Esophagus squamous epithelium (tissue), 4 donors: ENCODE measurements around the gene PTRH1.

Source experiments
- POLR2A ChIP-seq, 4 donors: fragments of 450-650 bp; IDR thresholded peaks; one replicate each; pipeline ENCODE4 v1.6.1; 2017; ENCODE audit warnings: antibody characterized with exemption in 4 of 4, mild to moderate bottlenecking in 4 of 4, moderate library complexity in 3 of 4
- TF ChIP-seq, protein P1 (sequence below), 6 experiments: fragments of 450-650 bp in 4 of 6; fragments of 200-600 bp in 2 of 6; sonication (generic) in 2 of 6; IDR thresholded peaks; one replicate each; pipeline ENCODE4 v1.5.1; 2016 to 2019; ENCODE audit warnings: antibody characterized with exemption in 6 of 6, mild to moderate bottlenecking in 4 of 6, moderate library complexity in 4 of 6

DNA sequence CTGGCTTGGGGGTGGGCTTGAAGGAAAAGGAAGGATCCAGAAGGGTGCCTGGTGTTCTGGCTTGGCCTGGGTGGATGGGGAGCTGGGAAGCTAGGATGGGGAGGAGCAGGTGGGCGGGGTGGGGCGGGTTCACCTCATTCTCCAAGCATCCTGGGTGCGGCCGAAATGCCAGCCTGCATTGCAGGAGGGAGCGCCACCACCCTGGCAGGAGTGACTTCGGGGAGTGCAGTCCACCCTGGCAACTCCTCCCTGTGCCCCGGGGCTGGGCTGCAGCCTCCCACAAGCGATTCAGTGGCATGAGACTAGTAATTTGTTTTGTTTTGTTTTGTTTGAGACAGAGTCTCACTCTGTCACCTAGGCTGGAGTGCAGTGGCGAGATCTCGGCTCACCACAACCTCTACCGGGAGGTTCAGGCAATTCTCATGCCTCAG lies 5.9 kb upstream of the PTRH1 start:
- TF ChIP-seq, protein P1, sequence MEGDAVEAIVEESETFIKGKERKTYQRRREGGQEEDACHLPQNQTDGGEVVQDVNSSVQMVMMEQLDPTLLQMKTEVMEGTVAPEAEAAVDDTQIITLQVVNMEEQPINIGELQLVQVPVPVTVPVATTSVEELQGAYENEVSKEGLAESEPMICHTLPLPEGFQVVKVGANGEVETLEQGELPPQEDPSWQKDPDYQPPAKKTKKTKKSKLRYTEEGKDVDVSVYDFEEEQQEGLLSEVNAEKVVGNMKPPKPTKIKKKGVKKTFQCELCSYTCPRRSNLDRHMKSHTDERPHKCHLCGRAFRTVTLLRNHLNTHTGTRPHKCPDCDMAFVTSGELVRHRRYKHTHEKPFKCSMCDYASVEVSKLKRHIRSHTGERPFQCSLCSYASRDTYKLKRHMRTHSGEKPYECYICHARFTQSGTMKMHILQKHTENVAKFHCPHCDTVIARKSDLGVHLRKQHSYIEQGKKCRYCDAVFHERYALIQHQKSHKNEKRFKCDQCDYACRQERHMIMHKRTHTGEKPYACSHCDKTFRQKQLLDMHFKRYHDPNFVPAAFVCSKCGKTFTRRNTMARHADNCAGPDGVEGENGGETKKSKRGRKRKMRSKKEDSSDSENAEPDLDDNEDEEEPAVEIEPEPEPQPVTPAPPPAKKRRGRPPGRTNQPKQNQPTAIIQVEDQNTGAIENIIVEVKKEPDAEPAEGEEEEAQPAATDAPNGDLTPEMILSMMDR (IDR thresholded peaks at IDR 0.05), result no peak
- no peak for TF ChIP-seq POLR2A (IDR thresholded peaks at IDR 0.05)
